ENCODE results near the gene ELP1.

DNA sequence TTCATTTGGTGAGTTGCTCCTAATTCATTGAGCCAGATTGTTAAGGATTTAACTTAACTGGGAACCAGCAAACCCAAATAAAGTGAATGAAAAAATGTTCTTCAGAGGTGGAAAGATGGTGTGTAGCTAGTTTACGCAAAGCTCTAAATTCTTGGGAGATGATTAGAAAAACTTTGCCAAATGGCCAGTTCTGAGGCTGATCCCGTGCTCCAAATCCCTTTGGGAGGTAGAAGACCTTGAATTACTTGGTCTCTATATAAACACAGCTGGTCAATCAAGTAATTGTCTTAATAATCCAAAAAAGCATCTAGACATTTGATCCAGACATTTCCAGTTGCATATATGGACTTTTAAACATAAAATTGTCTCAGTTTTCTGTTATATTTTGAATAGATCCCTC is 89.5 kb downstream of the ELP1 start:
- TF ChIP-seq, protein P1, sequence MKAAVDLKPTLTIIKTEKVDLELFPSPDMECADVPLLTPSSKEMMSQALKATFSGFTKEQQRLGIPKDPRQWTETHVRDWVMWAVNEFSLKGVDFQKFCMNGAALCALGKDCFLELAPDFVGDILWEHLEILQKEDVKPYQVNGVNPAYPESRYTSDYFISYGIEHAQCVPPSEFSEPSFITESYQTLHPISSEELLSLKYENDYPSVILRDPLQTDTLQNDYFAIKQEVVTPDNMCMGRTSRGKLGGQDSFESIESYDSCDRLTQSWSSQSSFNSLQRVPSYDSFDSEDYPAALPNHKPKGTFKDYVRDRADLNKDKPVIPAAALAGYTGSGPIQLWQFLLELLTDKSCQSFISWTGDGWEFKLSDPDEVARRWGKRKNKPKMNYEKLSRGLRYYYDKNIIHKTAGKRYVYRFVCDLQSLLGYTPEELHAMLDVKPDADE (IDR thresholded peaks at IDR 0.05): no peak
- TF ChIP-seq, protein P2, sequence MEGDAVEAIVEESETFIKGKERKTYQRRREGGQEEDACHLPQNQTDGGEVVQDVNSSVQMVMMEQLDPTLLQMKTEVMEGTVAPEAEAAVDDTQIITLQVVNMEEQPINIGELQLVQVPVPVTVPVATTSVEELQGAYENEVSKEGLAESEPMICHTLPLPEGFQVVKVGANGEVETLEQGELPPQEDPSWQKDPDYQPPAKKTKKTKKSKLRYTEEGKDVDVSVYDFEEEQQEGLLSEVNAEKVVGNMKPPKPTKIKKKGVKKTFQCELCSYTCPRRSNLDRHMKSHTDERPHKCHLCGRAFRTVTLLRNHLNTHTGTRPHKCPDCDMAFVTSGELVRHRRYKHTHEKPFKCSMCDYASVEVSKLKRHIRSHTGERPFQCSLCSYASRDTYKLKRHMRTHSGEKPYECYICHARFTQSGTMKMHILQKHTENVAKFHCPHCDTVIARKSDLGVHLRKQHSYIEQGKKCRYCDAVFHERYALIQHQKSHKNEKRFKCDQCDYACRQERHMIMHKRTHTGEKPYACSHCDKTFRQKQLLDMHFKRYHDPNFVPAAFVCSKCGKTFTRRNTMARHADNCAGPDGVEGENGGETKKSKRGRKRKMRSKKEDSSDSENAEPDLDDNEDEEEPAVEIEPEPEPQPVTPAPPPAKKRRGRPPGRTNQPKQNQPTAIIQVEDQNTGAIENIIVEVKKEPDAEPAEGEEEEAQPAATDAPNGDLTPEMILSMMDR (conservative IDR thresholded peaks at IDR 0.05; ENCODE audit: low read depth in 2 of 2): no peak

Measured in GM23338 (cell line).